MM.1S (cell line): ENCODE measurements around the gene TMEM132D.

Experiments used
- DNase-seq: peaks from one replicate; pipeline ENCODE4 v3.0.0-alpha.2; 2015
- H2AFZ ChIP-seq: fragments of 300-600 bp; sonication (generic); 2 replicates; pipeline ENCODE4 v1.6.0; 2016; ENCODE audit warnings: antibody characterized with exemption, low read length
- H3F3A ChIP-seq: fragments of 300-600 bp; sonication (generic); 2 replicates; pipeline ENCODE4 v1.6.1; 2016; ENCODE audit warnings: mild to moderate bottlenecking, antibody characterized with exemption, low read length, moderate library complexity, mixed read lengths; ENCODE audit not compliant: insufficient read depth
- H3K27ac ChIP-seq: fragments of 300-600 bp; sonication (generic); 2 replicates; pipeline ENCODE4 v1.5.1; 2016; ENCODE audit warnings: mild to moderate bottlenecking, low read length
- H3K27me3 ChIP-seq: fragments of 300-600 bp; sonication (generic); replicated peaks from 2 replicates; pipeline ENCODE4 v1.6.0; 2016; ENCODE audit warnings: low read length; ENCODE audit not compliant: insufficient read depth
- H3K36me3 ChIP-seq: fragments of 300-600 bp; sonication (generic); replicated peaks from 2 replicates; pipeline ENCODE4 v1.6.1; 2016; ENCODE audit warnings: mild to moderate bottlenecking, low read length, mixed read lengths; ENCODE audit not compliant: insufficient read depth
- H3K4me1 ChIP-seq: fragments of 300-600 bp; sonication (generic); 2 replicates; pipeline ENCODE4 v1.6.1; 2016; ENCODE audit warnings: low read length, mixed read lengths
- H3K4me2 ChIP-seq: fragments of 300-600 bp; sonication (generic); 2 replicates; pipeline ENCODE4 v1.6.0; 2016; ENCODE audit warnings: low read depth, low read length
- H3K4me3 ChIP-seq: fragments of 300-600 bp; sonication (generic); 2 replicates; pipeline ENCODE4 v1.5.1; 2016; ENCODE audit warnings: low read length, mixed read lengths
- H3K79me2 ChIP-seq: fragments of 300-600 bp; sonication (generic); 2 replicates; pipeline ENCODE4 v1.6.1; 2016; ENCODE audit warnings: mixed run types, low read length, mixed read lengths
- H3K9ac ChIP-seq: fragments of 300-600 bp; sonication (generic); 2 replicates; pipeline ENCODE4 v1.6.1; 2016; ENCODE audit warnings: low read length, mixed read lengths
- H3K9me2 ChIP-seq: fragments of 300-600 bp; sonication (generic); replicated peaks from 2 replicates; pipeline ENCODE4 v1.6.1; 2016; ENCODE audit warnings: mild to moderate bottlenecking, low read length, mixed read lengths; ENCODE audit not compliant: insufficient read depth
- H3K9me3 ChIP-seq: fragments of 300-600 bp; sonication (generic); replicated peaks from 2 replicates; pipeline ENCODE4 v1.6.1; 2016; ENCODE audit warnings: mild to moderate bottlenecking, low read length, mixed read lengths; ENCODE audit not compliant: insufficient read depth
- H4K20me1 ChIP-seq: fragments of 300-600 bp; sonication (generic); 2 replicates; pipeline ENCODE4 v1.6.1; 2016; ENCODE audit warnings: mild to moderate bottlenecking, low read length, moderate library complexity, mixed read lengths; ENCODE audit not compliant: insufficient read depth
- CTCF ChIP-seq: fragments of 300-600 bp; sonication (generic); IDR thresholded peaks from 2 replicates; pipeline ENCODE4 v1.5.1; 2016; ENCODE audit warnings: antibody characterized with exemption, low read length, mixed read lengths
- EZH2 ChIP-seq: fragments of 300-600 bp; sonication (generic); optimal IDR thresholded peaks from 2 replicates; pipeline ENCODE3; 2017; ENCODE audit warnings: low read depth, mild to moderate bottlenecking, antibody characterized with exemption, low read length, mixed read lengths
- EZH2phosphoT487 ChIP-seq: fragments of 300-600 bp; sonication (generic); IDR thresholded peaks from 2 replicates; pipeline ENCODE4 v1.6.1; 2018; ENCODE audit warnings: antibody characterized with exemption, low read length

TMEM132D gene

GRCh38 chr12:129226005-129226404, 677.8 kb downstream of the TMEM132D start:
- no peaks in the 10 kb centered on the region for H3K79me2 ChIP-seq
- no peak overlapping the region for H3K9ac ChIP-seq
- no peak overlapping the region for H3K27ac ChIP-seq
- no peaks in the 10 kb centered on the region for H3K27me3 ChIP-seq
- no peaks in the 10 kb centered on the region for H3K9me2 ChIP-seq
- no peak for DNase-seq
- TF ChIP-seq EZH2phosphoT487 = no peak
- TF ChIP-seq EZH2 = no peak
- no peak for TF ChIP-seq CTCF
- no peaks in the 10 kb centered on the region for H3F3A ChIP-seq
- H3K4me1 ChIP-seq = no peaks in the 10 kb centered on the region
- no peaks in the 10 kb centered on the region for H4K20me1 ChIP-seq
- H3K9me3 ChIP-seq = no peaks in the 10 kb centered on the region
- no peaks in the 10 kb centered on the region for H3K36me3 ChIP-seq
- no peak overlapping the region for H3K4me3 ChIP-seq
- H3K4me2 ChIP-seq = no peak overlapping the region
- no peak overlapping the region for H2AFZ ChIP-seq

- Histone ChIP-seq H3F3A (no peaks in the 10 kb centered on the region), H3K9ac (no peak overlapping the region), H3K36me3 (no peaks in the 10 kb centered on the region), H3K4me2 (no peak overlapping the region), H4K20me1 (no peaks in the 10 kb centered on the region), H3K79me2 (no peaks in the 10 kb centered on the region), H3K9me2 (no peaks in the 10 kb centered on the region), H2AFZ (no peak overlapping the region), H3K4me3 (no peak overlapping the region), H3K27ac (no peak overlapping the region), H3K9me3 (no peaks in the 10 kb centered on the region), H3K4me1 (no peaks in the 10 kb centered on the region), H3K27me3 (no peaks in the 10 kb centered on the region)
- no peak for DNase-seq
- no peak for TF ChIP-seq CTCF
- no peak for TF ChIP-seq EZH2
- no peak for TF ChIP-seq EZH2phosphoT487
These were observed 688.3 kb downstream of the TMEM132D start for GRCh38 chr12:129215556-129215955.

GRCh38 chr12:129213551-129213950, 690.3 kb downstream of the TMEM132D start:
- Histone ChIP-seq H3K9ac (no peak overlapping the region), H3K36me3 (no peaks in the 10 kb centered on the region), H3K4me3 (no peak overlapping the region), H3K27me3 (no peaks in the 10 kb centered on the region), H3K9me2 (no peaks in the 10 kb centered on the region), H3K27ac (no peak overlapping the region), H3F3A (no peaks in the 10 kb centered on the region), H3K4me2 (no peak overlapping the region), H2AFZ (no peak overlapping the region), H3K9me3 (no peaks in the 10 kb centered on the region), H3K79me2 (no peaks in the 10 kb centered on the region), H4K20me1 (no peaks in the 10 kb centered on the region), H3K4me1 (no peaks in the 10 kb centered on the region)
- no peak for DNase-seq
- no peak for TF ChIP-seq EZH2phosphoT487
- TF ChIP-seq CTCF = no peak
- no peak for TF ChIP-seq EZH2
